RCC 7860 (cell line): ENCODE results near the gene HRK.

Source experiments
- DNase-seq: peaks from one replicate; pipeline ENCODE4 v3.0.0-alpha.2; 2015; ENCODE audit warnings: low spot score
- FAIRE-seq: peaks from 2 replicates; lab custom pipeline; 2012; peaks lifted over from hg19 to GRCh38; lab: Jason Lieb, UNC

HRK gene

DNA sequence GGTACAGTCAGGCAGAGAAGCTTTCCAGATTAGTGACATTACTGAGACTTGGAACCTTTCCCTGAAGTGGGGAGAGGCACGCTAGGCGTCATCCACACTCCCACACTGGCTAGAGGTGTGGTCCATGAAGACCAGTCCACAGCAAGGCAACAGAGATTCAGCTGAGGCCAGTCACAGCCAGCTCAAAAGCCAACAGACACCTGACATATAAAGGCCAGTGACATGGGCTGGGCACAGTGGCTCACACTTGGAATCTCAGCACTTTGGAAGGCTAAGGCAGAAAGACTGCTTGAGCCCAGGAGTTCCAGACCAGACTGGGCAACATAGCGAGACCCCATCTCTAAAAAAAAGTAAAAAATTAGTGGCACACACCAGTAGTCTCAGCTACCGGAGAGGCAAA lies 10.9 kb downstream of the HRK start:
- DNase-seq: no peak
- FAIRE-seq: no peak

DNA sequence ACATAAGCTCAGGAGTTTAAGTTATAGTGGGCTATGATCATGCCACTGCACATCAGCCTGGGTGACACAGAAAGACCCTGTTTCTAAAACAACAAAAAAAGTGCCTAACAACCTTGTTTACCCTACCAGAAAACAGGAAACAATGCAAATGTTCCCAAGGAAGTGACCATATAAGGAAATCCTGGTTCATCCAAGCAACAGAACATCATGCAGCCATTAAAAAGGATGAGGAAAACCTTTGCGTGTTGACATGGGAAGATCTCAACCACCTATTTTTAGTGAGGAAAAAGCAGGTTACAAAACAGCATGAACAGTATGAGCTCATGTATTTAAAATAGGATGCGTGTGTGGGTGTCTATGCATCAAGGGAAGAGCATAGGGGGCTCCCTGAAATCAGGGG lies 13.7 kb downstream of the HRK start:
- no peak for DNase-seq
- FAIRE-seq: no peak

GRCh38 chr12:116864371-116865160 lies 16.7 kb downstream of the HRK start:
- FAIRE-seq: no peak
- DNase-seq: peak; percentile 18

GRCh38 chr12:116863275-116863767 lies 17.9 kb downstream of the HRK start:
- FAIRE-seq (no peak), DNase-seq (peak; percentile 34)

DNA sequence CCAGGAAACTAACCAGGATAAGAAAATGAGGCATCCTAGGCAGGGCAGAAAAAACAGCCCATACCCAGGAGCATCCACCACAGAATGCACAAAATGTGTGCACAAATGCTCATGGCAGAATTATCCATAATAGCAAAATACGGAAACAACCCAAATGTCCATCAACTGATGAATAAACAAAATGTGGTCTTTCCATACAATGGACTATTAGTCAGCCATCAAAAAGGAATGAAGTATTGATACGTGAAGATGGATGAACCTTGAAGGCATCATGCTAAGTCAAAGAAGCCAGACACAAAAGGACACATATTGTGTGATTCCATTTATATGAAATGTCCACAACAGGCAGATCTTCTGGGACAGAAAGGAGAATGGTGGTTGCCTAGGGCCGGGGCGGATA lies 19.1 kb downstream of the HRK start:
- FAIRE-seq (no peak), DNase-seq (no peak)

GRCh38 chr12:116861320-116861719 lies 19.9 kb downstream of the HRK start:
- no peak for FAIRE-seq

GRCh38 chr12:116860263-116860662 lies 21.0 kb downstream of the HRK start:
- FAIRE-seq (no peak), DNase-seq (no peak)

More at GRCh38 chr12:116861320-116861719, 19.9 kb downstream of the HRK start:
- no peak for DNase-seq

DNA sequence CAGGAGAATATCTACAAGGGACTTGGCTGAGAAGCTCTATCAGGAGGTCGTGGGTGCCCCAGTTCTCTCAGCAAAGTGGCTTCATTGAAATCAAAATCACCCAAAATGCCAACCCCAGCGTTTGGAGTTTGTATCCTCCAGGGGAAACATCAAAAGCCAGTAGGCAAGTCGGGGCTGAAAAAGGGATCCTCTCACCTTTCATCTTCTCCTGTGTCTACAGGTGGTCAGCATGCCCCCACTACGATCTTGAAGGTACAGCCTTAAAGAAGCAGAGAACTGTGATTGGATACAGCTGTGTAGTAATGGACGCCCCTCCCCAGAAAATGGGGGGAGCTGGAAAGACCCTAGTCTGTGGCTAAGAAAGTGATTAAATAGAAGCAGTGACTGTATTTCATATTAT lies 22.2 kb downstream of the HRK start:
- FAIRE-seq (no peak), DNase-seq (no peak)

DNA sequence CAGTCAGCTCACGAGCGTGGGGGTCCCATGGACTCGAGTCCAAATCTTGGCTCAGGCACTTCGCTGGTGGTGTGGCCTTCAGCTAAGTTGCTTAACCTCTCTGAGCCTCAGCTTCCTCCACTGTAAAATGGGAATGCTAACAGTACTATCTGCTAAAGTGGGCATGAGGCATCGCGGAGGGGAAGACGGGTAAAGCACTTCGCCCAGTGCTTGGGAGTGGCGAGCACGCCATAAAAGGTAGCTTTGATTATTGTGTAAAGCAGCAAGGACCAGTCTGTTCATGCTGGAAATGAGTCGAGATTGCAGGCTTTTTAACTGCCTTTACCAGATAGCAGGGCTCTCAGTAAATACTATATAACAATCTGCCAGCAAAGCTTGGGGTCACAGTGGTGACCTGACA lies 24.5 kb downstream of the HRK start:
- no peak for DNase-seq
- FAIRE-seq: no peak

DNA sequence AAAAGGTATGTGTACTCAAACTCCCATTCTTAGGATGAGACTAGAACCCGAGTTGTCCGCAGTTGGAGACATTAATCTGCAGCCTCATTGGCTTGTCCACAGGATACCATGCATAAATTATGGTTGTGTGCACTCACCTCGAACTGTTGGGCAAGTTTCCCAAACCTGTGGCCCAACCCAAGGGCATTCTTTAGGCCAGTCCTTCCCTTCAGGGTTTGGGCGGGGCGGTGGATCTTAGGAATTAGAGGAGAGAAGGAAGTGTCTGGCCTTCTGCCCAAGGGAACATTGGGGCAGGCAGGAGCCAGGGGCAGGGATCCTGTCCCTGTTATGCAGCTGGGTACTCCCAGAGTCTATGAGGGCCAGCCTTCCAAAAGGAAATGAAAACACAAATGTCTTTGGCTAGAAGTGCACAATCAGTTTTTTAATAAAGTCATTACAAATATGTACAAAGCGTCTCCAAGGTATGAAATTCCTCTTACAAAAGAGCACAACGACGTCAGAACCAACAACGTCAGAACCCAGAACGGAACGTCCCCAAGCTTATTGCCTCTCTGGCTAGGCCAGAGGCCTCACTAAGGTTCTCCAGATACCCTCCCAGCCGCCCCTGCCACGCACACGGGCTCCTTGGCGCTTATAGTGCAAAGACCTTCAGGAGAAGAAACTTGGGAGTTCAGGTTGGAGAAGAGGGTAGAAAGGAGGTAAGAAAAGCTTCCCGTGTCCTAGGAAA lies 25.3 kb downstream of the HRK start:
- DNase-seq: no peak
- no peak for FAIRE-seq

DNA sequence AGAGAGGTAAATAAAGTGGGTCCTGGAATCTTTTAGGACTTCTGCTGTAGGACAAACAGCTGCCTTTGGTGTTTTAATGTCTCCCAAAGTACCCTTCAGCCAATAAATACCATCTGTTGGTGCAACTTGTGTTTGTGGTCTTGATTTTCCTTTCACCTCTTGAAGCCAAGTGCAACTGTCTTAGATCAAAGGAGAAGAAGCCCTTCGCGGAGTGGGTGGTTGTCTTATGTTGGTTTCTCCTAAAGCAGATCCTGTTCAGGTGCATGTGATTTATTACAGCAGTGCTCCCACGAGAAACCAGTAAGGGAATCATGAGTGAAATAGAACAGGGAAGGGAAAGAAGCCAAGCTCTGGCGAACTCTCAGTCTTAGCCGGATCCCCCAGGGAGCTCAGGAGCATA lies 27.7 kb downstream of the HRK start:
- FAIRE-seq (no peak), DNase-seq (no peak)

- DNase-seq (no peak), FAIRE-seq (no peak)
Observed at GRCh38 chr12:116852303-116852702, 28.9 kb downstream of the HRK start.

- FAIRE-seq (no peak), DNase-seq (no peak)
Observed at GRCh38 chr12:116849216-116849615, 32.0 kb downstream of the HRK start.

DNA sequence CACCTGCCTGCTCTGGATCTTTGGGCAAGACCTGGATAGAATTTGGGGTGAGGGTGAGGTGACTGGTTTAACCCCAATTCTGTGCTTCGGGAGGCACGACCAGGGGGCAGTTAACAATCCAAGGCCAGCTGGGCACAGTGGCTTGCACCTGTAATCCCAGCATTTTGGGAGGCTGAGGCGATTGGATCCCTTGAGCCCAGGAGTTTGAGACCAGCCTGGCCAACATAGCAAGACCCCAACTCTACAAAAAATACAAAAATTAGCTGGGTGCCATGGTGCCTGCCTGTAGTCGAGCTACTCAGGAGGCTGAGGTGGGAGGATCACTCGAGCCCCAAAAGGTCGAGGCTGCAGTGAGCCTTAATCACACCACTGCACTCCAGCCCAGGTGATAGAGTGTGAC lies 38.2 kb downstream of the HRK start:
- DNase-seq: no peak
- FAIRE-seq: no peak

- DNase-seq: no peak
- FAIRE-seq: no peak
Observed at GRCh38 chr12:116839287-116839830, 41.9 kb downstream of the HRK start.

DNA sequence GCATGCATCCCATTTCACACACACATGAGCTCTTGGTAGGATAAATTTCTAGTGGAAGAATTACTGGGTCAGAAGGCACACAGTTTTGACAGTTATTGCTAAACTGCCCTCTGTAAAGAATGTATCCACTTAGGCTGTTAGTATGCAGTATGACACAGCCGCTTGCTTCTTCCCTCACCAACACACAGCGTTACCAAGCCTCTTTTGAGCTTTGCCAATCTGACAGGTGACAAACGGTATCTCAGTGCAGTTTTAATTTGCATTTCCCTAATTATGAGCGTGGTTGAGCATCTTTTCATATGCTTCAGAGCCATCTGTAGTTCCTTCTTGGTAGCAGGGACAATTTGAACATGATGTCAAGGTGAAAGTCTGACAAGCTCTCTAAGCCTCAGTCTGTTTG lies 42.9 kb downstream of the HRK start:
- DNase-seq: no peak
- no peak for FAIRE-seq

DNA sequence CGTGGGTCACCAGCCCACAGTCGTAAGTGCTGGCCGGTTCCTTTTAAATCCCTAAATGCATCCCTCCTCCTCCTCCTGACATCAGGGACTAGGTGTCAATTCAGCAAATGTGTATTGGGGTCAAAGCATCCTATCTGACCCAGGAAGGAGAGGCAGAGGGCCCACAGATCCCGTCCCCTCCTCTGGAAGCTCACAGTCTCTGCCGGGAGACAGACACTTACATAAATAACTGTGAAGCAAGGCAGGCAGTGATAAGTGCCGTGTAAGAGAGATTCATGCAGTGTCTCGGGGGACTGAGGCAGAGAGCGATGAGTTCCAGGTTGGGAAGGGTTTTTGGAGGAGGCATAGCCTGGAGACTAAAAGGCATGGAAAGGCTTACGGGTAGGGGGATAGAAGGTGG lies 44.1 kb downstream of the HRK start:
- DNase-seq (no peak), FAIRE-seq (no peak)

- no peak for DNase-seq
- no peak for FAIRE-seq
Observed at GRCh38 chr12:116835484-116835883, 45.8 kb downstream of the HRK start.

DNA sequence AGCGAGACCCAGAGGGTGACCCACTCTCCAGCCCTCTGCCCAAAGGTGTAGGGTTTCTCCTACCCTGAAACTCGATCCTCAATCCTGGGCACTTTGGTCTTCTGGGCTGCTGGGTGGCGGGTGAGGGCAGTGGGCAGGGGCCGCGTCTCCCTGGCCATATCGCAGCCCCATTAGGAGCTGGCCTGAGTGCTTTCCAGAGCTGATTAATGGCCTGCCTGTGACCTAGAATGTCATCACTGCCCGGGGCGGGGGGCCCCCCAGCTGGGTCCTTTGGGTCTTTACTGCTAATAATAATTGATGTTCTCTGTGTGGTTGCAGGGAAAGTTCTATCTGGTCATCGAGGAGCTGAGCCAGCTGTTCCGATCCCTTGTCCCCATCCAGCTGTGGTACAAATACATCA lies 47.8 kb downstream of the HRK start:
- FAIRE-seq (no peak), DNase-seq (no peak)

- no peak for FAIRE-seq
- DNase-seq: no peak
Observed at GRCh38 chr12:116832353-116832752, 48.9 kb downstream of the HRK start.

DNA sequence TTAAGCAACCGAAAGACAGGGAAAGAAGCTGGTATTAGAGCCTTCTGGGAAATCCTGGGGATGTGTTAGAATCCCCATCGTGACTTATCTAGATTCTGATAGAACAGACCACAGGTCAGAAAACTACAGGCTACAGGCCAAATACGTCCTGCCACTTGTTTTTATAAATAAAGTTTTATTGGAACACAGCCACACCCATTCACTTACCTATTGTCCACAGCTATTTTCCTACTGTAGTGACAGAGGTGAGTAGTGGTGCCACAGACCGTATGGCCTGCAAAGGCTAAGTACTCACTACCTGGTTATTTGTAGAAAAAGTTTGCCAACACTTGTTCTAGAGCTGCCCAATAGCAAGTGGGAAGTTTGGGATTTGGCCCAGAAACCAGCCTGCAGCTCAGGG lies 53.8 kb downstream of the HRK start:
- no peak for DNase-seq
- FAIRE-seq: no peak

DNA sequence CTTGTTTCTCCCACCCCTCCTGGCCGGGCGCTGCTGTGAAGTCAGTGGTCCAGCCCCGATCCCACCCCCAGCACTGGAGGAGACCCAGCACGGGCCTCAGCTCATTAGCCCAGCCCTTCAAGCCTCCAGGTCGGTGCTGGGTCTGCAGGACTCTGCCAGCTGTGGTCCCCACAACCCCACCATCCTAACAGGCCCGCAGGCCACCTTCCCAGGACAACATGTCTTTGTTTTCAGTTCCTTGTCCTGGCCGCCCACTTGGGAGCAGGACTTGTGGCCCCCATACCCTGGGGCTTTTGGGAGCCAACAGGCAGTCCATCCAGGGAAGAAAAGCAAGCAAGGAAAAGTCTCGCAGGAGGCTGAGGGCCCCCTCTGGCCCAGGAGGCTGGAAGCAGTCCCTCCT lies 60.0 kb downstream of the HRK start:
- DNase-seq (no peak), FAIRE-seq (no peak)
